Lower lobe of right lung (tissue), 2 donors: Measurements from ENCODE around the gene IFNGR1. TPM values are rescaled to one million over a fixed set of nuclear protein-coding genes. Genes with fewer than 3 reads are reported as not detected.

Experiments
- ATAC-seq, 2 donors: fragments of 200-7000 bp; cut with Tn5 transposase; one replicate each; pipeline ENCODE4 v1.9.1; 2020 to 2022; ENCODE audit warnings: mild to moderate bottlenecking in 2 of 2, moderate library complexity in 2 of 2
- DNase-seq: peaks from one replicate; pipeline ENCODE4 v3.0.0-alpha.2; 2020
- H3K27ac ChIP-seq: fragments of 200-600 bp; one replicate; pipeline ENCODE4 v1.8.0; 2022
- H3K27me3 ChIP-seq: fragments of 200-600 bp; one replicate; pipeline ENCODE4 v1.8.0; 2022; ENCODE audit warnings: low read depth
- H3K36me3 ChIP-seq: fragments of 200-600 bp; one replicate; pipeline ENCODE4 v1.8.0; 2022; ENCODE audit warnings: mild to moderate bottlenecking
- H3K4me1 ChIP-seq: fragments of 200-600 bp; one replicate; pipeline ENCODE4 v1.8.0; 2022
- H3K4me3 ChIP-seq: fragments of 200-600 bp; one replicate; pipeline ENCODE4 v1.8.0; 2022; ENCODE audit warnings: mild to moderate bottlenecking
- H3K9me3 ChIP-seq: fragments of 200-600 bp; one replicate; pipeline ENCODE4 v1.8.0; 2022
- intact Hi-C: fragments of 100-400 bp; cut with DNase I; formaldehyde crosslinking; loops from one replicate; pipeline ENCODE4 v1.11.0; 2022
- total RNA-seq: library from RNA; stranded (reverse); fragmentation: NEBNext Ultra II Directional; extraction: Animal tissue kit (Norgen Biotek cat#: 25700); gene quantifications from one replicate; pipeline ENCODE4 v1.2.1, GENCODE V29; 2021
- TF ChIP-seq, protein P1 (sequence below): fragments of 200-600 bp; IDR thresholded peaks from one replicate; pipeline ENCODE4 v1.8.0; 2022; ENCODE audit warnings: antibody characterized with exemption, mild to moderate bottlenecking
- donor health status: DM: no; HTN: yes; CAD: no; lungs with severe emphysema.

IFNGR1 gene
- total RNA-seq, 1 donor from 2014 or later, result 208 TPM

DNA sequence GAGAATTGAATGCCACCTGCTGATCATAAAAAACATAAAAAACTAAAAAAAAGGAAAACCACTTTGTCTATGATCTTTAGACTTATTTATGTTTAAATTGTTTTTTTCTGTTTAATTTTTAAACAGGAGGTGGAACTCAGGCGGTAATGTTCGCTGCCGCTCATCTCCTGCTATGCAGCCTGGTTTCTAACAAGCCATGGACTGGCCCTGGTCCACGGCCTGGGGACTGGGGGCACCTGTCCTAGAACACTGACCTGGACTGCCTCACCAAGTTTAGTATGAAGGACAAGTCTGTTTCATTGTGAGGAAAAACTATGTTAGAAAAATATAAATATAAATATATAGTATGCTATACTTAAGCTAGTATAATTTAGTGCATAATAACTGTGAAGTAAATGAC lies 27.0 kb upstream of the IFNGR1 start:
- no peak overlapping the region for H3K4me3 ChIP-seq
- peaks cover 10% of the 10 kb centered on the region for H3K4me1 ChIP-seq
- intact Hi-C loops, result no loop called here
- H3K36me3 ChIP-seq, result no peaks in the 10 kb centered on the region
- TF ChIP-seq, protein P1, sequence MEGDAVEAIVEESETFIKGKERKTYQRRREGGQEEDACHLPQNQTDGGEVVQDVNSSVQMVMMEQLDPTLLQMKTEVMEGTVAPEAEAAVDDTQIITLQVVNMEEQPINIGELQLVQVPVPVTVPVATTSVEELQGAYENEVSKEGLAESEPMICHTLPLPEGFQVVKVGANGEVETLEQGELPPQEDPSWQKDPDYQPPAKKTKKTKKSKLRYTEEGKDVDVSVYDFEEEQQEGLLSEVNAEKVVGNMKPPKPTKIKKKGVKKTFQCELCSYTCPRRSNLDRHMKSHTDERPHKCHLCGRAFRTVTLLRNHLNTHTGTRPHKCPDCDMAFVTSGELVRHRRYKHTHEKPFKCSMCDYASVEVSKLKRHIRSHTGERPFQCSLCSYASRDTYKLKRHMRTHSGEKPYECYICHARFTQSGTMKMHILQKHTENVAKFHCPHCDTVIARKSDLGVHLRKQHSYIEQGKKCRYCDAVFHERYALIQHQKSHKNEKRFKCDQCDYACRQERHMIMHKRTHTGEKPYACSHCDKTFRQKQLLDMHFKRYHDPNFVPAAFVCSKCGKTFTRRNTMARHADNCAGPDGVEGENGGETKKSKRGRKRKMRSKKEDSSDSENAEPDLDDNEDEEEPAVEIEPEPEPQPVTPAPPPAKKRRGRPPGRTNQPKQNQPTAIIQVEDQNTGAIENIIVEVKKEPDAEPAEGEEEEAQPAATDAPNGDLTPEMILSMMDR, result no peak
- no peak for ATAC-seq
- no peak overlapping the region for H3K27ac ChIP-seq
- H3K9me3 ChIP-seq, result no peaks in the 10 kb centered on the region
- no peaks in the 10 kb centered on the region for H3K27me3 ChIP-seq
- no peak for DNase-seq

GRCh38 chr6:137241481-137242038 lies 22.4 kb upstream of the IFNGR1 start:
- H3K36me3 ChIP-seq, result no peaks in the 10 kb centered on the region
- H3K4me1 ChIP-seq, result peaks cover 39% of the 10 kb centered on the region
- no peaks in the 10 kb centered on the region for H3K9me3 ChIP-seq
- no peak overlapping the region for H3K27ac ChIP-seq
- DNase-seq (no peak), ATAC-seq (peak in 1 of 2 donors; percentile 50)
- H3K4me3 ChIP-seq, result no peak overlapping the region
- H3K27me3 ChIP-seq, result no peaks in the 10 kb centered on the region
- TF ChIP-seq, protein P1, result no peak
- intact Hi-C loops, result no loop called here

DNA sequence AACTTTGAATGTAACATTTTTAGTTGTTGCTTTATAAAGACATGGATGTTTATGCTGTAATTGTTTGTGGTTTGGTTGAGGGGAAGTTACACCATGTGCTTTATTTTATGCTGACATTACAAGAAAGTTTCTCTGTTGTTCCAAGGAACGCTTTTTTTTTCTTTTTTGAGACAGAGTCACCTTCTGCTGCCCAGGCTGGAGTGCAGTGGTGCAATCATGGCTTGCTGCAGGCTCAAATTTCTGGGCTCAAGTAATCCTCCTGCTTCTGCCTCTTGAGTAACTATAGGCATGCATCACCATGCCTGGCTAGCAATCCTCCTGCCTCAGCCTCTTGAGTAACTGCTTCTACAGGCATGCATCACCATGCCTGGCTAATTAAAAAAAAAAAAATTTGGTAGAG lies 21.0 kb upstream of the IFNGR1 start:
- peak; percentile 80 for DNase-seq
- intact Hi-C loops, result no loop called here
- Histone ChIP-seq H3K9me3 (no peaks in the 10 kb centered on the region), H3K36me3 (no peaks in the 10 kb centered on the region), H3K4me1 (peaks cover 47% of the 10 kb centered on the region), H3K4me3 (no peak overlapping the region), H3K27me3 (no peaks in the 10 kb centered on the region), H3K27ac (peak overlapping the region; percentile 27)
- peak; percentile 54 to 82 for ATAC-seq
- TF ChIP-seq, protein P1, result no peak

DNA sequence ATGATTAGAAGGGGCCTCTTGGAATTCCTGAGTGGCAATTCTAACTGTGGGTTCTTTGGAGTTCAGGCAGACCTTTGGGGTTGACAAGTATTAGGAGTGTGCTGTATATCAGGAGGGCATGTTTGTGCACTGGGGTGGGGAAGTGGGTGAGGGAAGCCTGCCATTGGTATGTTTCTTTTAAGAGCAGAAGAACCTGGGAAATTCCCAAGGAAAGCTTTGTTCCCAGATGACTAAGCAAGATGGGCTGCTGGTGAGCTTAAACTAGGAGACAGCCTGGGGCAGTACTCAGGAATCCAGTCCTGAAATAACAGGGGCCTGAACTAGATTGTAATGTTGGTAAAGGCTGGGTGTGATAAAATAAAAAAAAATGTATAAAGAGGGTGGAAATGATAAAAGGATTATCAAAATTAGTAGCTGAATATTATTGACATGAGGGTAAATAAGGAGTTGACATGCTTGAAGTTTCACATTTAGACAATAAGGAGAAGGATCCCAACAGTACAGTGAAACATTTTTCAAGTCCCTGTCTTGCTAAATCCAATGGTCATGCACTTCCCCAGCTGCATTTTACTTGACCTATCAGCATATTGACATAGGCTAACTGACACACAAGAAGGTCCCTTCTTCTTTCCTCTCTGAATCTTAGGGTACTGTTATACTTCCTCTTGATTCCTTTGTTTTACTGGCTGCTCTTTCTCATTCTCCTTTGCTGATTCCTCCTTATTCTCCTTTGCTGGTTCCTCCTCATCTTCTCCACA lies 18.4 kb upstream of the IFNGR1 start:
- Histone ChIP-seq H3K27me3 (no peaks in the 10 kb centered on the region), H3K9me3 (no peaks in the 10 kb centered on the region), H3K36me3 (no peaks in the 10 kb centered on the region), H3K4me3 (no peak overlapping the region), H3K27ac (peak overlapping the region; percentile 26), H3K4me1 (peaks cover 72% of the 10 kb centered on the region)
- TF ChIP-seq, protein P1, result no peak
- DNase-seq, result no peak
- intact Hi-C loops, result no loop called here
- ATAC-seq, result peak; percentile 50 to 77

DNA sequence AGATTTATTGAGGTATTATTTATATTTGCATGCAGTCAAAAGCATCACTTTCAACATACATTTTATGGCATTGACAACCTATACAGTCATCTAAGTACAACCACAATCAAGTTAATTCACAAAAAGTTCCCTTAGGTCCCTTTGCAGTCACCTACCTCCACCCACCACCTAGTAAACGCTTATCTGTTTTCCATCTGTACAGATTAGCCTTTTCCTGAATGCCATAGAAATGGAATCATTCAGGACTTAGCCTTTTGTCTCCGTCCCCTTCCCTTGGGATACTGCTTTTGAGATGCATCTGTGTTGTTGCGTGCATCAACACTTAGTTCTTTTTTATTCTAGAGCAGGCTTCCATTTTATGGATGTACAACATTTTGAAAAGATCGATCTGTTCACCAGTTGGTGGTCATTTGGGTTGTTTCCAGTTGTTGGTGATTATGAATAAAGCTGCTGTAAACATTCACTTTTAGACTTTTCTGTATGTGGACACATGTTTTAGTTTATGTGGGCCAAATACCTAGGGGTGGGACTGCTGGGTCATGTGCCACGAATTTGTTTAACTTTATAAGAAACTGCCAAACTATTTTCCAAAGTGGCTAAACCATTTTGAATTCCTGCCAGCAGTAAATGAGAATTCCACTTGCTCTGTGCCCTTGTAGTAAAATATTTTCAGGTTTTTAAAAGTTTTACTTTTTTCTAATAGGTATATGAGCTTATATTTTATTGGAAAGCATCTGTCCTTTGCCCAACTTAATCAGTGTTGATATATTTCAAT lies 17.6 kb upstream of the IFNGR1 start:
- Histone ChIP-seq H3K36me3 (no peaks in the 10 kb centered on the region), H3K27ac (peak overlapping the region; percentile 26), H3K4me1 (peaks cover 74% of the 10 kb centered on the region), H3K27me3 (no peaks in the 10 kb centered on the region), H3K4me3 (no peak overlapping the region), H3K9me3 (no peaks in the 10 kb centered on the region)
- TF ChIP-seq, protein P1, result no peak
- ATAC-seq, result no peak
- DNase-seq, result no peak
- intact Hi-C loops, result no loop called here
